ENCODE results near the gene MZF1.

DNA sequence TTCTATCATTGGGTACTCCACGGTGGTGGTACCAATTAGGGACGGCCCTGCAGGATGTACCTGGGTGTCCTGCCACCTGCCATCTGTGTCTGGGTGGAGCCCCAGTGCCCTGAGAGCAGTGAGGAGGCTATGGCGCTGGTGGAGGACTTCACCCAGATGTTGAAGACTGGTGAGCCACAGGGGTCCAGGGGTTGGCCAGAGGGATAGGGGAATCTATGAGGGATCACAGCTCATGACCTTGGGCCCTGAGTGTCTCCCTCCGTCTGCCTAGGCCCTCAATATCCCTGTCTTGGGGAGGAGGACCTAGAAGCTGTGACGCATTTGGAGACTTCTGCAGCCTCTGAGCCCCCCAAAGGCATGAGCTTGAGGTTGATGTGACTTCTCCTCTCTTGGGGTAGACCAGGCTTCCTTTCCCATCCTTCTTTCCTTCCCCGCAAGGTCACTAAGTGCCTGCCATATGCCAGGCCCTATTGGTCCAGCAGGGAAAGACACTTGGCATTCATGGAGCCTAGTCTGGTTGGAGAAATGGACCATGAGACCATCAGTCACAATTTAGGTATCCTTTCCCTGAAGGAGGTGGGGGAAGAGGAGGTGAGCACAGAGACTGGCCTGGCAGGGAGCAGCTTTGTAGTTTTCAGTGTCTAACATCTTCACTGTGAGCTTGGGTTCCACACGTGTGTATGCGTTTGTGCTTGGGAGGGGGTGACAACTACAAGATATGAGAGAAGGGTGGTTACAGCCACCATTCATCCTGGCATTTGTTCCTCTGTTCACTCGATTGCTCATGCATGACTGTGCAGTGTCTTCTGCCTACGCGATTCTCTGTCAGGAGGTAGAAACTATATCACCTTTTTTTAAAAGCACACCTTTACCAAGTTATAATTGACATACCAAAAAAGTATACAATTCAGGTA is 5.1 kb upstream of the MZF1 start:
- TF ChIP-seq CTCF (conservative IDR thresholded peaks at IDR 0.05) (no peak), EZH2 (IDR thresholded peaks at IDR 0.05; ENCODE audit: low read depth) (no peak)
